Osteocyte (in vitro differentiated cells): Measurements from ENCODE around the gene KCTD14. TPM values are rescaled to one million over a fixed set of nuclear protein-coding genes. Genes with fewer than 3 reads are reported as not detected.
A peak's percentile ranks its signal among the peaks of the same experiment; 100 is the strongest.

Source experiments
- DNase-seq: peaks from one replicate; pipeline ENCODE4 v3.0.0; 2021; ENCODE audit warnings: mixed read lengths; ENCODE audit not compliant: unreplicated experiment; ENCODE audit errors: extremely low spot score
- H3K27ac Mint-ChIP-seq: one replicate; pipeline ENCODE4 v1.8.0; 2021; ENCODE audit warnings: mild to moderate bottlenecking, mixed read lengths; ENCODE audit not compliant: unreplicated experiment
- H3K27me3 Mint-ChIP-seq: one replicate; pipeline ENCODE4 v1.8.0; 2021; ENCODE audit warnings: mixed read lengths; ENCODE audit not compliant: unreplicated experiment
- H3K36me3 Mint-ChIP-seq: one replicate; pipeline ENCODE4 v1.8.0; 2021; ENCODE audit warnings: mixed read lengths; ENCODE audit not compliant: unreplicated experiment
- H3K4me1 Mint-ChIP-seq: one replicate; pipeline ENCODE4 v1.8.0; 2021; ENCODE audit warnings: mixed read lengths; ENCODE audit not compliant: unreplicated experiment
- H3K4me3 Mint-ChIP-seq: one replicate; pipeline ENCODE4 v1.8.0; 2021; ENCODE audit warnings: mild to moderate bottlenecking, moderate library complexity, mixed read lengths; ENCODE audit not compliant: unreplicated experiment
- H3K9me3 Mint-ChIP-seq: one replicate; pipeline ENCODE4 v1.8.0; 2021; ENCODE audit warnings: mixed read lengths; ENCODE audit not compliant: unreplicated experiment
- long read RNA-seq: library from polyadenylated mRNA; unstranded; transcript quantifications from one replicate; pipeline ENCODE4 v2.0.0, GENCODE V29; 2021
- total RNA-seq: library from RNA; stranded (reverse); gene quantifications from 2 replicates; pipeline ENCODE4 v1.2.1, GENCODE V29; 2021
- TF ChIP-seq, protein P1 (sequence below): fragments of 200-600 bp; sonication (generic); IDR thresholded peaks from 2 replicates; pipeline ENCODE4 v1.5.0; 2021; ENCODE audit warnings: antibody characterized with exemption, mild to moderate bottlenecking, moderate library complexity

The KCTD14 gene, protein sequence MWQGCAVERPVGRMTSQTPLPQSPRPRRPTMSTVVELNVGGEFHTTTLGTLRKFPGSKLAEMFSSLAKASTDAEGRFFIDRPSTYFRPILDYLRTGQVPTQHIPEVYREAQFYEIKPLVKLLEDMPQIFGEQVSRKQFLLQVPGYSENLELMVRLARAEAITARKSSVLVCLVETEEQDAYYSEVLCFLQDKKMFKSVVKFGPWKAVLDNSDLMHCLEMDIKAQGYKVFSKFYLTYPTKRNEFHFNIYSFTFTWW
- total RNA-seq: 0.73 and 1.0 TPM in 2 replicates
- long read RNA-seq, partial matches to known transcripts: 0 of 1 reads
- long read RNA-seq, other reads (novel, unspliced or antisense): 0 of 1 reads

DNA sequence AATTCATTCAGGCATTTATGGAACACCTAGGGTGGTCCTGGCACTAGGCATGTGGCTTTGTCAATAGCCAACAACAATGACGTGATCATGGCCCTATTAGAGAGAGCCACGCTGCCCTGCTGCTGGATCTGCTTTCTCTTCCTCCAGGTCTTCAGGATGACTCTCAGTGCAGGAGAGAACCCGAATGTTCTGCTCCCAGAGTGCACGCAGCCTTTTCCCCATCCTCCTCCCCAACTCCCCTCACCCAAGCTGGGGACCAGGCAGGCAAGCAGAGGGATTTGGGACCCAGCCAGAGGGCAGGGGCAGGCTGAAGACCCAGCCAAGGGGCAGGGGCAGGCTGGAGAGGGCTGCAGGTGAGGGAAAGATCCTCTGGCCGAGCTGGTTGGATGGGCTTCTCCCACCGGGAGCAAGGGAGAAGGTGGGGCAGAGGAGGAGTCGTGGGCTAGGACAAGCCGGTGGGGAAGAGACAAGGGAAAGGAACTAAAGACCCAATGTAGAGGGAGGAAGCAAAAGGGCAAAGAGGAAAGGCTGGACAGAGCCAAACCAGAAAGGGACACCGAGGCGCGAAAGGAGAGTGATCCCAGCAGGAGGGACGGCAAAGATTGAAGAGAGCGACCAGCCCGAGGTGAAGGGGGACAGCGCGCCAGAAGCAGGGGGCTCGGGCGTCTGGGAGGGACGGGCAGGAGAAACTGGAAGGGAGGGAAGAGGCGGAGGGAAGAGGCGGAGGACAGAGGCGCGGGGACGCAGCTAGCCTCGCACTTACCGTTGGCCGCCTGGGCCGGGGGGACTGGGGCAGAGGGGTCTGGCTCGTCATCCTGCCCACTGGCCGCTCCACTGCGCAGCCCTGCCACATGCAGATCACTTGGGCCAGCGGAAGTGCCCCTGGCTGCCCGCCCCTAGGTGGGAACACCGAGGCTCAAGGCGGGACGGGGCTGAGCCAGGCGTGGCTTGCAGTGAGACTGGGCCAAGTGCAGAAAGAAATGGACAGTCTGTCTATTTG, at the start of gene KCTD14:
Gene KCTD14 (minus strand): TSS at position 880 of the 1,000 bp plus-strand sequence. CDS start 27 bp downstream, at position 853.
- no peaks in the 10 kb centered on the region for H3K9me3 Mint-ChIP-seq
- DNase-seq: no peak
- no peak within 1 kb of the TSS for H3K27ac Mint-ChIP-seq
- H3K36me3 Mint-ChIP-seq: no peaks in the 10 kb centered on the region
- H3K4me3 Mint-ChIP-seq: peak within 1 kb of the TSS; percentile 73
- TF ChIP-seq, protein P1, sequence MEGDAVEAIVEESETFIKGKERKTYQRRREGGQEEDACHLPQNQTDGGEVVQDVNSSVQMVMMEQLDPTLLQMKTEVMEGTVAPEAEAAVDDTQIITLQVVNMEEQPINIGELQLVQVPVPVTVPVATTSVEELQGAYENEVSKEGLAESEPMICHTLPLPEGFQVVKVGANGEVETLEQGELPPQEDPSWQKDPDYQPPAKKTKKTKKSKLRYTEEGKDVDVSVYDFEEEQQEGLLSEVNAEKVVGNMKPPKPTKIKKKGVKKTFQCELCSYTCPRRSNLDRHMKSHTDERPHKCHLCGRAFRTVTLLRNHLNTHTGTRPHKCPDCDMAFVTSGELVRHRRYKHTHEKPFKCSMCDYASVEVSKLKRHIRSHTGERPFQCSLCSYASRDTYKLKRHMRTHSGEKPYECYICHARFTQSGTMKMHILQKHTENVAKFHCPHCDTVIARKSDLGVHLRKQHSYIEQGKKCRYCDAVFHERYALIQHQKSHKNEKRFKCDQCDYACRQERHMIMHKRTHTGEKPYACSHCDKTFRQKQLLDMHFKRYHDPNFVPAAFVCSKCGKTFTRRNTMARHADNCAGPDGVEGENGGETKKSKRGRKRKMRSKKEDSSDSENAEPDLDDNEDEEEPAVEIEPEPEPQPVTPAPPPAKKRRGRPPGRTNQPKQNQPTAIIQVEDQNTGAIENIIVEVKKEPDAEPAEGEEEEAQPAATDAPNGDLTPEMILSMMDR: no peak
- H3K4me1 Mint-ChIP-seq: peaks cover 18% of the 10 kb centered on the region
- peaks cover 2% of the 10 kb centered on the region for H3K27me3 Mint-ChIP-seq

DNA sequence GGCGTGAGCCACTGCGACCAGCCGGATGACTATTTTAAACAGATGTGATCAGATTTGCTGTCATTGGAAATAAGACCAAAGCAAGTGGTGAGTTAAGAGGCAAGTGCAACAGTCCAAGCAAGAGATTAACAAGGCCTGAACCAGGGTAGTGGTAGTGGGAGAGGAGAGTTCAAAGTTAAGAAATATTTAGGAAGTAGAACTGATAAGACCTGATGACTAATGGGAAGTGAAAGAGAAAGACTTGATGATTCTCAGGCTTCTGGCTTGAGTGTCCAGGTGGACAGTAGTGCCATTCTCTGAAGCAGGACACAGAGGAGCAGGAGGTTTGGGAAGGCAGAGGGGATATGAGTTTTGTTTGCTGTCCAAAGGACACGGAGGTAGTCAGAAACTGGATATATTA, 49.4 kb upstream of the KCTD14 start:
- DNase-seq: no peak
- Mint-ChIP-seq H3K4me3 (no peak overlapping the region), H3K36me3 (peaks cover 27% of the 10 kb centered on the region), H3K4me1 (peaks cover 13% of the 10 kb centered on the region), H3K9me3 (no peaks in the 10 kb centered on the region), H3K27me3 (no peaks in the 10 kb centered on the region), H3K27ac (no peak overlapping the region)
- TF ChIP-seq, protein P1: no peak

DNA sequence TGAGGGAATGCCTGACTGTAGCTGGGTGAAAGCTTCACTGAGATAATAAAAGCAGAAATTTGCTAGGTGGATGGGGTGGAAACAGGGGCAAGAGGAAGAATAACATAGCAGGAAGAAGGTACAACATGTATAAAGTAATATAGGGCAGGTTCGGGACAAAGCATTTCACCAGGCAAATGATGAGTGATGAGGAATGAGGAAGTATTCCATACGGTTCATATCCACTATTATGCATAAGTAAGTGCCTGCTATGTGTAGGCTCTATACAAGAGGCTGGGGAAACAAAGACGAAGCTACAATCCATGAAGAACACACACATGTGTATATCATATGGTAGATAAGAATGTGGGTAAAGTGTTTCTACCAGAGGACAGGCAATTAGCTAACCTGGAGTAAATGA, 48.6 kb upstream of the KCTD14 start:
- Mint-ChIP-seq H3K9me3 (no peaks in the 10 kb centered on the region), H3K36me3 (peaks cover 30% of the 10 kb centered on the region), H3K27me3 (no peaks in the 10 kb centered on the region), H3K4me1 (peaks cover 9% of the 10 kb centered on the region), H3K27ac (no peak overlapping the region), H3K4me3 (no peak overlapping the region)
- DNase-seq: no peak
- TF ChIP-seq, protein P1: no peak

DNA sequence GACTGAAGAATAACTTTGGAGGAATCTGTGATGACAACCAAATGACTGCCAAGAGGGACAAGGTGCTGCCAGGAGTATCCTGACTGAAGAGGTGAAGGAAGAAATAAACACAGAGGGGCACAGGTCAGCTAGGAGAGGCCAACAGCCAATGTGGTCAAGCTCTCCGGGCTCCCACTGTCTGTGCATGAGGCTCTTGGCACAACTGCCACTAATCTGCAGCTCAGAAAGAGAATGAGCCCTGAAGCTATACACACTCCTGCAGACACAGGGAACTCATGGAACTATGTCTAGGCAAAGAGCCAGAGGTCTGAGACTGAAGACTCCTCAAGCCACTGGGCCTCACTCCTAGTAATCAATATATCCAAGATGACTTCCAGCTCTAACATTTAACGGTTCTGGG, 47.5 kb upstream of the KCTD14 start:
- H3K27me3 Mint-ChIP-seq: no peaks in the 10 kb centered on the region
- H3K36me3 Mint-ChIP-seq: peaks cover 30% of the 10 kb centered on the region
- TF ChIP-seq, protein P1: no peak
- no peak for DNase-seq
- no peak overlapping the region for H3K4me3 Mint-ChIP-seq
- no peak overlapping the region for H3K27ac Mint-ChIP-seq
- peaks cover 7% of the 10 kb centered on the region for H3K4me1 Mint-ChIP-seq
- H3K9me3 Mint-ChIP-seq: no peaks in the 10 kb centered on the region

DNA sequence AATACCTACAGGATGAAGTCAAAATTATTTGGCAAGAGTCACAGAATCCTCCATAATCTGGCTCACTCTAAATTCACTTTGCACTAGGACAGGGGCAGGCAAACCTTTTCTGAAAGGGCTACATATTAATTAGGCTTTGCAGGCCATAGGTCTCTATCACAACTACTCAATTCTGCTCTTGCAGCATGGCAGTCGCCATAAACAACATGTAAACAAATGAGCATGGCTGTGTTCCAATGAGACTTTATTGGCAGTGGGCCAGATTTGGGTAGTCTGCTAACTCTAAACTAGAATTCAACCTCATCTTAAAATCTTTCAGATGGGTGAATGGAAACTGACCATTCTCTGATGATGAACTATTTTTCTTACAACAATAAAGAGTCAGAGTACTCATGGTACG, 46.4 kb upstream of the KCTD14 start:
- no peak overlapping the region for H3K4me3 Mint-ChIP-seq
- TF ChIP-seq, protein P1: no peak
- peaks cover 26% of the 10 kb centered on the region for H3K36me3 Mint-ChIP-seq
- H3K27ac Mint-ChIP-seq: no peak overlapping the region
- peaks cover under 1% of the 10 kb centered on the region for H3K4me1 Mint-ChIP-seq
- H3K9me3 Mint-ChIP-seq: no peaks in the 10 kb centered on the region
- H3K27me3 Mint-ChIP-seq: no peaks in the 10 kb centered on the region
- DNase-seq: no peak
